Testis (tissue), 2 donors: Measurements from ENCODE around the gene TRIM8.

Source experiments
- POLR2A ChIP-seq: fragments of 450-650 bp; IDR thresholded peaks from one replicate; pipeline ENCODE4 v1.6.1; 2017; ENCODE audit warnings: antibody characterized with exemption, mild to moderate bottlenecking, moderate library complexity
- TF ChIP-seq, protein P1 (sequence below), 3 experiments: fragments of 450-650 bp in 2 of 3; fragments of 200-600 bp in 1 of 3; sonication (generic) in 1 of 3; IDR thresholded peaks; one replicate each; pipeline ENCODE4 v1.5.1; 2016 to 2019; ENCODE audit warnings: antibody characterized with exemption in 3 of 3, mild to moderate bottlenecking in 2 of 3, moderate library complexity in 1 of 3

DNA sequence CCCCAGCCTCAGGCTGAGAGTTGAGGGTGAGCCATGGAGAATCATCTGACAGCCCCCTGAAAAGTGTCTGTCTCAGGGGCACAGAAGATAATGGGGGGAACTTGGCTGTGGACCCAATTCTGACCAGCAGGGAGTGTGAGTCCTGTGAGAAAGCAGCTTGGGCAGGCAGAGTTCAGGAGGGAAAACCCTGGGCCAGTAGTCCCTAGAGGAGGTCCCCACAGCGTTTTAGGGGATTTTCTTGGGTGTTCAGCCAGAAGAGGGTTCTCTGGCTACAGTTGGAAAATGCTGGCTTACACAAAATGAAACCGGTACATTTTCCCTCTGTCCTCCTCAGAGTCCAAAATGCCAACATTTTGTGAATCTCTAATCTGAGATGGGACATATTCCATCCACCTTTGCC lies 35.8 kb upstream of the TRIM8 start:
- TF ChIP-seq, protein P1, sequence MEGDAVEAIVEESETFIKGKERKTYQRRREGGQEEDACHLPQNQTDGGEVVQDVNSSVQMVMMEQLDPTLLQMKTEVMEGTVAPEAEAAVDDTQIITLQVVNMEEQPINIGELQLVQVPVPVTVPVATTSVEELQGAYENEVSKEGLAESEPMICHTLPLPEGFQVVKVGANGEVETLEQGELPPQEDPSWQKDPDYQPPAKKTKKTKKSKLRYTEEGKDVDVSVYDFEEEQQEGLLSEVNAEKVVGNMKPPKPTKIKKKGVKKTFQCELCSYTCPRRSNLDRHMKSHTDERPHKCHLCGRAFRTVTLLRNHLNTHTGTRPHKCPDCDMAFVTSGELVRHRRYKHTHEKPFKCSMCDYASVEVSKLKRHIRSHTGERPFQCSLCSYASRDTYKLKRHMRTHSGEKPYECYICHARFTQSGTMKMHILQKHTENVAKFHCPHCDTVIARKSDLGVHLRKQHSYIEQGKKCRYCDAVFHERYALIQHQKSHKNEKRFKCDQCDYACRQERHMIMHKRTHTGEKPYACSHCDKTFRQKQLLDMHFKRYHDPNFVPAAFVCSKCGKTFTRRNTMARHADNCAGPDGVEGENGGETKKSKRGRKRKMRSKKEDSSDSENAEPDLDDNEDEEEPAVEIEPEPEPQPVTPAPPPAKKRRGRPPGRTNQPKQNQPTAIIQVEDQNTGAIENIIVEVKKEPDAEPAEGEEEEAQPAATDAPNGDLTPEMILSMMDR (IDR thresholded peaks at IDR 0.05), result no peak
- no peak for TF ChIP-seq POLR2A
